B cell (primary cell): Measurements from ENCODE around the gene UQCC5. TPM values are rescaled to one million over a fixed set of nuclear protein-coding genes. Genes with fewer than 3 reads are reported as not detected.

Experiments
- ATAC-seq: fragments of 200-7000 bp; cut with Tn5 transposase; one replicate; pipeline ENCODE4 v1.10.0; 2021; ENCODE audit warnings: low read depth, mild to moderate bottlenecking, moderate number of reproducible peaks, moderate library complexity
- CTCF ChIA-PET: fragments of 350-600 bp; sonication (Branson Sonifier 250); formaldehyde crosslinking; loops from one replicate; lab custom pipeline; 2021; ENCODE audit warnings: antibody characterized with exemption, inconsistent platforms; lab: Charles Lee
- POLR2A ChIA-PET: fragments of 350-600 bp; sonication (Branson Sonifier 250); formaldehyde crosslinking; loops from one replicate; lab custom pipeline; 2021; ENCODE audit warnings: antibody characterized with exemption; lab: Charles Lee
- DNase-seq: peaks from one replicate; pipeline ENCODE4 v3.0.0; 2013
- H2AFZ ChIP-seq: 2 replicates; pipeline ENCODE4 v1.6.1; 2012; ENCODE audit warnings: mild to moderate bottlenecking, low read depth, low read length; ENCODE audit not compliant: insufficient read depth, poor library complexity, severe bottlenecking
- H3K27ac ChIP-seq, 2 donors: 1 replicate in 1 of 2; 2 replicates in 1 of 2; pipeline ENCODE4 v1.5.1; 2012 to 2013; ENCODE audit warnings: low read length in 2 of 2, mild to moderate bottlenecking in 2 of 2, moderate library complexity in 1 of 2
- H3K27me3 ChIP-seq, 4 experiments: fragments of 200-600 bp in 1 of 4; sonication (generic) in 1 of 4; replicated peaks in 1 of 4; 1 replicate in 2 of 4; 2 replicates in 2 of 4; pipeline versions ENCODE4 v1.6.1 to v1.7.0; 2013 to 2016; ENCODE audit warnings: low read length in 3 of 4, mild to moderate bottlenecking in 2 of 4, mixed read lengths in 1 of 4, moderate library complexity in 1 of 4; ENCODE audit not compliant: insufficient read depth in 4 of 4, control insufficient read depth in 3 of 4; ENCODE audit errors: control extremely low read depth in 1 of 4
- H3K36me3 ChIP-seq, 2 experiments: replicated peaks in 1 of 2; 1 replicate in 1 of 2; 2 replicates in 1 of 2; pipeline versions ENCODE4 v1.6.1 to v1.7.1; 2013; ENCODE audit warnings: low read length in 1 of 2; ENCODE audit not compliant: insufficient read depth in 2 of 2, control insufficient read depth in 1 of 2; ENCODE audit errors: control extremely low read depth in 1 of 2, extremely low read depth in 1 of 2
- H3K4me1 ChIP-seq, 2 donors: fragments of 200-600 bp in 1 of 2; sonication (generic) in 1 of 2; 1 replicate in 1 of 2; 2 replicates in 1 of 2; pipeline versions ENCODE4 v1.5.1 to v1.6.1; 2013 to 2017; ENCODE audit warnings: low read length in 2 of 2; ENCODE audit not compliant: control insufficient read depth in 2 of 2, insufficient read depth in 2 of 2
- H3K4me2 ChIP-seq: replicated peaks from 2 replicates; pipeline ENCODE3; 2012; ENCODE audit warnings: mild to moderate bottlenecking, low read depth, low read length; ENCODE audit not compliant: poor library complexity, severe bottlenecking
- H3K4me3 ChIP-seq, 5 experiments: fragments of 200-600 bp in 1 of 5; sonication (generic) in 1 of 5; 1 replicate in 3 of 5; 2 replicates in 2 of 5; pipeline versions ENCODE4 v1.5.1 to v1.7.0; 2011 to 2016; ENCODE audit warnings: low read length in 4 of 5, mild to moderate bottlenecking in 4 of 5, low read depth in 2 of 5, control low read depth in 1 of 5, moderate library complexity in 1 of 5; ENCODE audit not compliant: insufficient read depth in 1 of 5; ENCODE audit errors: control extremely low read depth in 1 of 5, extremely low read depth in 1 of 5
- H3K79me2 ChIP-seq: fragments of 200-600 bp; sonication (generic); one replicate; pipeline ENCODE4 v1.6.0; 2016; ENCODE audit warnings: low read length; ENCODE audit not compliant: control insufficient read depth, insufficient read depth
- H3K9ac ChIP-seq: fragments of 200-600 bp; sonication (generic); 2 replicates; pipeline ENCODE4 v1.6.1; 2017; ENCODE audit warnings: mild to moderate bottlenecking, low read length, moderate library complexity
- H3K9me3 ChIP-seq, 3 donors: one replicate each; pipeline versions ENCODE4 v1.6.1 to v1.7.1; 2013; ENCODE audit warnings: low read length in 2 of 3; ENCODE audit not compliant: control insufficient read depth in 2 of 3, insufficient read depth in 1 of 3; ENCODE audit errors: control extremely low read depth in 1 of 3
- H4K20me1 ChIP-seq: 2 replicates; pipeline ENCODE4 v1.6.0; 2012; ENCODE audit warnings: mild to moderate bottlenecking, low read length; ENCODE audit not compliant: insufficient read depth, control insufficient read depth, poor library complexity, severe bottlenecking
- H3K27ac Mint-ChIP-seq: one replicate; pipeline ENCODE4 v1.8.0; 2021; ENCODE audit warnings: mixed read lengths
- H3K27me3 Mint-ChIP-seq: one replicate; pipeline ENCODE4 v1.8.0; 2021; ENCODE audit warnings: mixed read lengths
- H3K4me1 Mint-ChIP-seq: one replicate; pipeline ENCODE4 v1.8.0; 2021; ENCODE audit warnings: mixed read lengths
- H3K4me3 Mint-ChIP-seq: one replicate; pipeline ENCODE4 v1.8.0; 2021; ENCODE audit warnings: mixed read lengths
- H3K9me3 Mint-ChIP-seq: one replicate; pipeline ENCODE4 v1.8.0; 2022; ENCODE audit warnings: mixed read lengths; ENCODE audit not compliant: insufficient read depth
- CTCF ChIP-seq: fragments of 200-600 bp; IDR thresholded peaks from one replicate; pipeline ENCODE4 v1.8.0; 2022; ENCODE audit warnings: antibody characterized with exemption, mild to moderate bottlenecking
- EZH2 ChIP-seq: IDR thresholded peaks from 2 replicates; pipeline ENCODE4 v1.6.1; 2012; ENCODE audit warnings: borderline replicate concordance, low read depth, mild to moderate bottlenecking, moderate library complexity, low read length; ENCODE audit not compliant: insufficient read depth, poor library complexity, severe bottlenecking
- WGBS: methylation state at CpG from one replicate; pipeline ENCODE4 v1.1.5; 2013; ENCODE audit warnings: missing lambda C conversion rate; ENCODE audit not compliant: insufficient coverage; 5-methylcytosine and 5-hydroxymethylcytosine counted together
- intact Hi-C: fragments of 100-400 bp; cut with micrococcal nuclease; formaldehyde crosslinking; loops from one replicate; pipeline ENCODE4 v1.10.0; 2022
- polyA plus RNA-seq: library from polyadenylated mRNA; depleted of rRNA; stranded (reverse); fragments of >200 nt; gene quantifications from 2 replicates; pipeline ENCODE4 v1.2.3, GENCODE V29; 2012
- total RNA-seq, 2 donors: library from RNA; stranded (reverse); fragments of 120-200 nt in 1 of 2; gene quantifications; 1 replicate in 1 of 2; 2 replicates in 1 of 2; pipeline versions ENCODE4 v1.2.3 to v1.2.4, GENCODE V29; 2013 to 2022

UQCC5 gene
- total and polyA plus RNA-seq, 2 donors (not counting 1 experiment from before 2014, with no cell fraction given): 1.1 to 10.3 TPM

- Mint-ChIP-seq H3K9me3 (no peaks in the 10 kb centered on the region), H3K4me3 (no peak overlapping the region), H3K27ac (no peak overlapping the region), H3K27me3 (no peaks in the 10 kb centered on the region), H3K4me1 (peaks cover 8% of the 10 kb centered on the region)
- H3K27ac ChIP-seq: no peak overlapping the region
- 94% methylated on average over 10 of the region's 12 CpGs for WGBS
- peaks cover 9 to 21% of the 10 kb centered on the region in 2 donors for H3K4me1 ChIP-seq
- DNase-seq: no peak
- H3K9ac ChIP-seq: no peak overlapping the region
- ATAC-seq: no peak
- H3K4me2 ChIP-seq: no peak overlapping the region
- H2AFZ ChIP-seq: no peak overlapping the region
- intact Hi-C loops: loop anchor here (10.0 kb wide), 3 partner anchors 475 to 1135 kb away; partner anchors contain the start of genes DUSP7, PRKCD and RBM15B
- H3K4me3 ChIP-seq: no peak overlapping the region
- TF ChIP-seq EZH2 (no peak), CTCF (no peak)
- ChIA-PET POLR2A (no interaction called here), CTCF (no interaction called here)
- H3K79me2 ChIP-seq: no peaks in the 10 kb centered on the region
- H3K9me3 ChIP-seq: no peaks in the 10 kb centered on the region
- peaks cover 0 to 13% (median 0%) of the 10 kb centered on the region in 4 experiments for H3K27me3 ChIP-seq
- H3K36me3 ChIP-seq: no peaks in the 10 kb centered on the region
- no peaks in the 10 kb centered on the region for H4K20me1 ChIP-seq
Observed at GRCh38 chr3:52529376-52530333, 6.8 kb upstream of the UQCC5 start.
